GM18517 (cell line): ENCODE data around the gene NCOR2.

Experiments
- ATAC-seq: cut with Tn5 transposase; IDR thresholded peaks from one replicate; pipeline ENCODE4 v1.9.1; 2021; ENCODE audit warnings: mild to moderate bottlenecking, moderate library complexity; ENCODE audit not compliant: unreplicated experiment

The NCOR2 gene

DNA sequence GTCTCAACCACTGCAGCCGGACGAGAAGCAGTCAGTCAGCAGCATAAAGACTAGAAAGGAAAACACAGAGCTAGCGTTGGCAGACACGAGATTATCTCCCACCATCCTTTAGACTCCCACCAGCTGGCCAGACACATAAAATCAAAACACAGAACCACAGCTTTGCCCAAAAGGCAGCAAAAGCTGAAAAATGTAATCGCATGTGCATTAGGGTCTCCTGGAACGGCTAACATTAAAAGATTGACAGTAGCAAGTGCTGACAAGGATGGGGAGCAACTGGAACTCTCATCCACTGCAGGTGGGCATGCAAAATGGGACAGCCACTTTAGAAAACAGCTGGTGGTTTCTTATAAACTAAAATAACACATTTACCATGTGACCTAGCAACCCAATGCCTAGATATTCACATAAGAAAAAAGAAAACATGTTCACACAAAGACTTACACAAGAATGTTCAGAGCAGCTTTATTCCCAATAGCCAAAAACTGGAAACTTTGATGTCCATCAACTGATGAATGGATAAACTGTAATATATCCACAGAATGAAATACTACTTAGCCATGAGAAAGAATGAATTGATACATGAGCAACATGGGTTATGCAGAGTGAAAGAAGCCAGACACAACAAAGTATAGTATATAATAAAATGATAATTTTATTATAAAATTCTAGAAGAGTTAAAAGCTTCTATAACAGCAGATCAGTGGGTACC, 37.7 kb downstream of the NCOR2 start:
- ATAC-seq, result no peak

DNA sequence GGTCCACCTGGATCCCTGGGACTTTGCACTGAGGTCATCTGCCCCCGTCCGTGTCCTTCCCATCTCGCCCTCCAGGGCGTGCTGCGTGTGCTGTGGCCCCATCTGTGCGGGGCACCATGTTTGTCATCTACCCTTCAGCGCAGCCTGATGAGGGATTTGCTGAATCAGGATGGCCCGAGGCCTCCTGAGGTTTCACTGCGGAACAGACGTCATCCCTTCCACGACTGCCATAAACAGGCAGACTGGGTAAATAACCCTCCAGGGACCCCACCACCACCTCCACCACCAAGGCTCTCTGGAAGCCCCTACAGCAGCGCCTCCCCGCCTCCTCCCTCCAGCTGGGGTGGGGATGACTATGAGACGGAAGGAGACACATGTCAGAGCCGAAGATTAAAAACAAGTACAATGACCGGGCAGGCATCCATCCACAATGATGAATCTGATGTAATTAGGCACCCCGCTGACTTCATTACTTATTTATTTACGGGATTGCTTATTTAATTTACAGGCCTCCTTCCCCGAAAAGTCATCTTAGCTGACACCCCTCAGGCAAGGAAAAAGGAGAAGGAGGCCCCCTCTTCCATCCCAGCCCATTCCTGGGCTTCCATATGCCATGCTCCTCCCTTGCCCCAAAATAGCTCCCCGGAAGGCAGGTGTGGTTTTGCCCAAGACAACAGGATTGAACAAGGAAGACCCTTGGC, 39.4 kb downstream of the NCOR2 start:
- no peak for ATAC-seq

DNA sequence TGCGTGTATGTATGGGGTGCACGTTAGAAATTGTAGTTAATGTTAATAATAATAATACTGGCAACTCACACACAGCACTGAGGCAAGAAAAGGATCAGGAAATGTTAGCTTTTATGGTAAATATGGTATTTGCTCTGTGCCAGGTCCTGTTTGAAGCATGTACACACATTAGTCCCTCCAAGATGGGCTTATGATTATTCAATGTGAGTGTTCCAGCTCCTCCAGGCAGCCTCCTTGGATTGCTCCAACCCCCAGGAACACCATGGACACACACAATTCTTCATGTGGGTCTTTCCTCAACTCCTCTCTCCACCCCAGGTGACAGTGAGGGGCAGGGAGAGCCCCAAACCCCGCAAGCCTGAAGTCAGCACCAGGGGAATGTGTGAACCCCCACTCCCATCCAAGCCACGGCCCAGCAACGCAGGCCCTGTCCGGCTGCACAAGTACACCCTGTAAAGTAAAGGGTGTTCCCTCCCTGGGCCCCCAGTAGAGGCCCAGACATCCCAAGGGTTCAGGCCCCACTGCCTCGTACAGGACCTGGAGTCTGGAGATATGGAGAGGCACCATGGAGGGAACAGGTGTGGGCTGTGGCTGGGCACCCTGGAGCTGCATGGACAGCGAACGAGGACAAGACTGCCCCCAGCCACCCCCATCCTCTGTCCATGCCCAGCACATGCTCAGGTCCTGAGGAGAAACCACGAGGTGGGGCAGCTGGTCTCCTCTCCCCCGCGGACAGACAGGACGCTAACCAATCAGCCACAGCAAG, 41.3 kb downstream of the NCOR2 start:
- ATAC-seq, result no peak

DNA sequence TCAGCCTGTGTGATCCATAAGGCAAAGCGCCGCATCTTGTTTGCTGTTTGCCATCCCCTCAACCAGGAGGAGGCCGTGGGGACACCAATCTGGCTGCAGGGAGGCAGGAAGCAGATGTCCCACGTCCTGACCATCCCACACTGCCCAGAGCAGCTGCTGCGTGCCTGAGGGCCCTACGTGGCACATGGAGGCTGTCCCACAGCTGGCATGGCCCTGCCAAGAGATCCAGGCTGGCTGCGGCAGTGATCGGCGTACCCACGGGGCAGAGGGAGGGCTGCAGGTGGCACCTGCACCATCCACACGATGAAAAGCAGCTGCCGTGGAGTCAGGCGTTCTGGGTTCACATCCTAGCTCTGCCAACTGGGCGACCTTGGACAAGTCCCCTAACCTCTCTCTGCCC, 42.0 kb downstream of the NCOR2 start:
- no peak for ATAC-seq

DNA sequence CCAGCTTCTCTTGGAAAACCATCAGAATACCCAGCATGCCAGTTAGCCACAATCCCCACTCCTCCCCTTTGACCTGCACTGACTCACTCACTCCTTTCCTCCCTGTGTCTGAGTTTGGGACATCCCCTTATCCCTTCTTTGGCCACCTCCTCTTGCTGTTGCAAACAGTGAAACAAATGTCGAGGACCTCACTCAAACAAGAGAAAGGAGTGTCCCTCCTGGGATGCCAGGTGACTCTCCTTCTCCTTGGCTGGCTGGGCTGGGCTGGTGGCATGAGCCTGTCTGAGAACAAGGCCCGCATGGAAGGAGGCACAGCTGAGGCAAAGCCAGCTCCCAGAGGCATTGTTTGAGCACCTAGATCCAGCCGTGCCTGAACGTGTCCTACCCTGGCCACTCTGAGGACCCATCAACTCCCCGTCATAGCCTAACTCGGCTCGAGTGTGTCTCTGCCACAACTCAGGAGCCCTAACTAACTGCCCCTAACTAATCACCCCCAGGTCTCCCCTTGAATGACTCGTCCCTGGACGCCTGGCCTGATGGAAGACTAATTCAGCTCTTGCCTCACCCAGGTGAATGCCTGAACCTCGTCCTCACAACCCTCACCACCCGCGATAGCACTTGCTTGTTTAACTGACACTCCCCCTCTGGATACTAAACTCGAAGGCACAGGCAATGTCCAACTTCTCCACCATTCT, 43.0 kb downstream of the NCOR2 start:
- ATAC-seq, result no peak

DNA sequence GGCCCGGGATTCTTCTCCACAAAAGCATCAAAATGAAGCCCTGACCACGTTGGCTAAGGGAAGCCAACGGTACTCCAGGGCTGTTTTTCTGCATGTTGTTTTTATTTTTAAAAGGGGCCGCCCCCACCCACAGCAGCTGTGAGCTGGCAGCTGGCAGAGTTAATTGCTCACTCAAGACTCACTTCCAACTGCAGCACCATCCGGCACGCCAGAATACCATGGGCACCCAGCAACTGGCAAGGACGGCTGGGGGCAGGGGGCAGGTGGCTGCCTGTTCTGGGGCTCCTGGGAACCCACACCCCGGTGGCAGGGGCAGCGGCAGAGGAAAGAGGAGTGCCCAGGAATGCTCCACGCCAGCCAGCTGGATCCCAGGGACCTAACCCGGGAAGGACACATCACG, 44.3 kb downstream of the NCOR2 start:
- ATAC-seq, result no peak

DNA sequence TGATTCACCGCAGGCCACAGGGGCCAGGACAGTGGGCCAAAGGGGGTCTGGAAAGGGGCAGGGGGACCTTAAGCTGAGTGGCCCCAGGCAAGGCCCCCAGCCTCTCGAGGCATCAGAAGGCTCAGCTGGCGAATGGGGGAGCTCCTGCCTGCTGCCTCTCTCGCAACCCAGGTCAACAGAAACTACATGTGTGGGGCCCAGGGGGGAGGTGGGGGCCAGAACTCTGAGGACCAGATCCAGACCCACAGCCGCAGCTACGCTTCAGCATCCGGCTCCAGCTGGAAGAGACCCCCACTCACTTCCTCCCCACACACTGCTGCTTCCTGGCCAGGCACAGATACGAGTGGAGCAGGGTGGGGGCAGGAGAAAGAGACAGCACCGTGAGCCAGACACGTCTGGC, 46.5 kb downstream of the NCOR2 start:
- no peak for ATAC-seq

DNA sequence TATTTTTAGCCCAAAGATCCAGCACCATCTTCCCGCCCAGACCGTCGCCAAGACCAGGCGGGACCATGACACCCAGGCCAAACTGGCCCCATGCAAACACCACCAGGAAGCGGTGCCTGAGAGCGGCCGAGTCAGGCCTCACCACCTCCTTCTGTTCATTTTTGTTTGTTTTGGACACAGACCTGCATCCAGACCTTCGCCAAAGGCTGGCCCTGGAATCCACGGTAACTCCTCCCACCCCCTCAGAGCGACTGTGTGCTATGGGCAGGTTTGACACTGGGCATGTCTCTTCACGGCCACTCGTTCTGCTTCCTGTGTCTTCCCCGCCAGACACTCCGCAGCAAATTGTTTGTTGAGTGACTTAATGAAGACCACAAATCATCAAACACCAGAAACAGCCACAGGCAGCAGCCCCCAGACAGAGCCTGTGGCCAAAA, 47.1 kb downstream of the NCOR2 start:
- no peak for ATAC-seq

DNA sequence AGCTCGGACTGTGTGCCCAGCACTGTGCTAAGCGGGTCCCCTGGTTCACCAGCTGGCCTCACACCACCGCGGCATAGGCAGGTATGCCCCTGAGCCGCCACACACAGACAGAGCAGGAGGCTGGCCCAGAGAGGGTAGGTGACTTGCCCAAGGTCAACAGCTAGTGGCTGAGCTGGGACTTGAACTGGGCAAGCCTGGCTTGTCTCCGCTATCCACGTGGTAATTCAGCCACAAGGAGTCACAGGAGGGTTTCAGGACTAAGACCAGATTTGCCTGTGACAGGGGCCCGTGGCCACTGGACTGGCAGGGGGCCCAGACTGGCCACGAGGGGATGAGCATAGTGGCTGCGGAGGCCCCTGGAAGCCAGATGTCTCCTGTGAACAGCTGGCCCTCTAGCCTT, 47.7 kb downstream of the NCOR2 start:
- ATAC-seq, result no peak

DNA sequence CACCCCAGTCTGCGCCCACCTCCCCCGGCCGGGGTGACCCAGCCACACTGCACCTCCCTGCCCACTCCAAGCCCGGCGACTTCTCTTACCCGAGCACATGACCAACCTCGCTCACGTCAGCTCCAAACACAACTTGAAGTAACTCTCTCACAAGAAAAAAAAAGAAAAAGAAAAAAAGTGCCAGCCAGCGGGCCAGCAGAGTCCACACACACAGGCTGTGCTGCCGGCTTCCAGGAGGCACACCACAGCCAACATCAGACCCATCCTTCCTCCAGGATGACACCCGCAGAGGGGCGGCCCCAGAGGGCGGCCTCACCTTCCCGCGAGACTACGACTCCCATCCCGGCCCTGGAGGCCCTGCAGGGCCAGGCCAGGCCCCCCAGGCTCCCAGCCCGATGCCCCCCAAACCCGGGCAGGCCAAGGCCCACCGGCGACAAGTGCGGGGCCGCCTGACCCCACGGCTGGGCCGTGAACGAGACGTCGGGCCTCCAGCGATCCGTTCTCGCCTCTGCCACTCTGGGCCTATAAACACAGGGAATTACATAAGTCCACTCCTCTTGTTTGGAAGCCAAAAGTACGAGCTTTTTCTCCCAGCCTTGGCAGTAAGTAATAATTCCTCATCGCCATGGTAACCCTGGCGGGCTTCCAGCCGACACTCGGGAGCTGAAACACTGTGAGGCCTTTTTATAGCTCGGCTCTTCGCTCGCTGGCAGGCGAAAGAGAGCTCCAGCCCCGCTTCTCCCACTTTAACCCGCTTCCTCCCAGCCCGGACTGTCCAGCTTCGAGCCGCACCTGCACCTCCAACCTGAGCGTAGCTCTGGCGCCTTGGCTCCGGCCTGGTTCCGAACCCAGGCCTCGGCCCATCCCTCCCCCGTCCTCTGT, 49.1 kb downstream of the NCOR2 start:
- ATAC-seq, result no peak
